ENCODE measurements around the gene MMEL1.

DNA sequence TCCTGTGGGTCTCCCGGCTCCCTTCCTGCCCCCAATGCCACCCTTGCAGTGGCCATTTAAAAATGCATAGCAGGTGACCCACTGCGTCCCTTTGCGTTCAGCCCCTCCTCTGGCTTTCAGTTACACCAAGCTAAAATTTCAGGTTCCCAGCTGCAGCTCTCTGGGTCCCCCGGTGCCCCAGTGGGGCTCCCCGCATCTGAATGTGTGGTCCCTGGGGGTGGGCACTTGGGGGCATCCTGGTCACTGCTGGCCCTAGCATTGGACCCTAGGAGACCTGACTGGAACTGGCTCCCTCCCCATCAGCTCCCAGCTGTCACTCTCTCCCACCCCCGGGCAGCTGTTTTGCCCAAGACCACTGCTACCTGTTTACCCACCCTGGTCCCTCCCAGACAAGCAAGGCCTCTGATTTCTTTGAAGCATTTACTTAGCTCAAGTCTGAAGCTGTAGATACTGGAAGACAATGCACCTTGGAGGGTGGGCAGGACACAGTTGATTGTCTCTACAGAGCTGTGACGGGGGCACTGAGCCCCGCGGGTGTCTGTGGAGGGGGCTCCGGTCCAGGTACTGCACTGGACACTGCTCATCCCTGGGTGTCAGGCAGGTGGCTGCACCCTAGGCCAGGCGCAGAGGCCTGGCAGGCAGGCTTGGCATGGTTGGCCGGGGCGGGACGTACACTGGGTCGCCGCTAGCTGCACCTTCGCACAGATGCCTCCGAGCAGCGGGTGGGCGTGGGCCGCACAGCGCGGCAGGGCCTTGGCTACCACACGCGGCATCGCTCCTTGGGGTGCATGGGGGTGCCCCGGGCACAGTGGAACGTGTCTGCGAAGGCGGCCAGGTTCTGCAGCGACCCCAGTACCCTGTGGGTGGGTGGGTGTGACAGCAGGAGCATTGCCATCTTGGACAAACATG lies 42.3 kb downstream of the MMEL1 start:
- no peak for TF ChIP-seq CTCF (conservative IDR thresholded peaks at IDR 0.05; ENCODE audit: low read depth in 2 of 2)
- TF ChIP-seq, protein P1, sequence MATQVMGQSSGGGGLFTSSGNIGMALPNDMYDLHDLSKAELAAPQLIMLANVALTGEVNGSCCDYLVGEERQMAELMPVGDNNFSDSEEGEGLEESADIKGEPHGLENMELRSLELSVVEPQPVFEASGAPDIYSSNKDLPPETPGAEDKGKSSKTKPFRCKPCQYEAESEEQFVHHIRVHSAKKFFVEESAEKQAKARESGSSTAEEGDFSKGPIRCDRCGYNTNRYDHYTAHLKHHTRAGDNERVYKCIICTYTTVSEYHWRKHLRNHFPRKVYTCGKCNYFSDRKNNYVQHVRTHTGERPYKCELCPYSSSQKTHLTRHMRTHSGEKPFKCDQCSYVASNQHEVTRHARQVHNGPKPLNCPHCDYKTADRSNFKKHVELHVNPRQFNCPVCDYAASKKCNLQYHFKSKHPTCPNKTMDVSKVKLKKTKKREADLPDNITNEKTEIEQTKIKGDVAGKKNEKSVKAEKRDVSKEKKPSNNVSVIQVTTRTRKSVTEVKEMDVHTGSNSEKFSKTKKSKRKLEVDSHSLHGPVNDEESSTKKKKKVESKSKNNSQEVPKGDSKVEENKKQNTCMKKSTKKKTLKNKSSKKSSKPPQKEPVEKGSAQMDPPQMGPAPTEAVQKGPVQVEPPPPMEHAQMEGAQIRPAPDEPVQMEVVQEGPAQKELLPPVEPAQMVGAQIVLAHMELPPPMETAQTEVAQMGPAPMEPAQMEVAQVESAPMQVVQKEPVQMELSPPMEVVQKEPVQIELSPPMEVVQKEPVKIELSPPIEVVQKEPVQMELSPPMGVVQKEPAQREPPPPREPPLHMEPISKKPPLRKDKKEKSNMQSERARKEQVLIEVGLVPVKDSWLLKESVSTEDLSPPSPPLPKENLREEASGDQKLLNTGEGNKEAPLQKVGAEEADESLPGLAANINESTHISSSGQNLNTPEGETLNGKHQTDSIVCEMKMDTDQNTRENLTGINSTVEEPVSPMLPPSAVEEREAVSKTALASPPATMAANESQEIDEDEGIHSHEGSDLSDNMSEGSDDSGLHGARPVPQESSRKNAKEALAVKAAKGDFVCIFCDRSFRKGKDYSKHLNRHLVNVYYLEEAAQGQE (IDR thresholded peaks at IDR 0.05; ENCODE audit: unreplicated experiment): no peak
- no peak for TF ChIP-seq JUNB (IDR thresholded peaks at IDR 0.05; ENCODE audit: unreplicated experiment)
- TF ChIP-seq EZH2 (IDR thresholded peaks at IDR 0.05; ENCODE audit: low read depth, unreplicated experiment): no peak
- TF ChIP-seq POLR2AphosphoS5 (IDR thresholded peaks at IDR 0.05; ENCODE audit: low read depth): no peak
- TF ChIP-seq CREB1 (CRISPR knock-in tag; IDR thresholded peaks at IDR 0.05; ENCODE audit: low read depth): no peak
- no peak for TF ChIP-seq EZH2phosphoT487 (IDR thresholded peaks at IDR 0.05; ENCODE audit: unreplicated experiment)

All from GM23338 (cell line).